ENCODE data around the gene GOT1.

- TF ChIP-seq CTCF (conservative IDR thresholded peaks at IDR 0.05; ENCODE audit: low read depth in 2 of 2) (no peak), POLR2AphosphoS5 (IDR thresholded peaks at IDR 0.05; ENCODE audit: low read depth) (no peak), CREB1 (CRISPR knock-in tag; IDR thresholded peaks at IDR 0.05; ENCODE audit: low read depth) (no peak), STAT1 (IDR thresholded peaks at IDR 0.05; ENCODE audit: unreplicated experiment) (no peak), EZH2 (IDR thresholded peaks at IDR 0.05; ENCODE audit: low read depth, unreplicated experiment) (no peak), REST (IDR thresholded peaks at IDR 0.05; ENCODE audit: unreplicated experiment) (no peak), ETS1 (IDR thresholded peaks at IDR 0.05) (no peak), JUNB (IDR thresholded peaks at IDR 0.05; ENCODE audit: unreplicated experiment) (no peak), ZNF462 (CRISPR knock-in tag; IDR thresholded peaks at IDR 0.05) (no peak), EZH2phosphoT487 (IDR thresholded peaks at IDR 0.05; ENCODE audit: unreplicated experiment) (no peak), ZNF331 (CRISPR knock-in tag; IDR thresholded peaks at IDR 0.05; ENCODE audit: low read depth) (no peak), ZNF114 (CRISPR knock-in tag; IDR thresholded peaks at IDR 0.05) (no peak)
These were observed 28.8 kb upstream of the GOT1 start for GRCh38 chr10:99459217-99459616.
